ENCODE data around the gene SAG.

Gene SAG

GRCh38 chr2:233380132-233380895 lies 72.7 kb downstream of the SAG start:
- DNase-seq (ENCODE audit: low read depth in 2 of 2) = no peak

DNA sequence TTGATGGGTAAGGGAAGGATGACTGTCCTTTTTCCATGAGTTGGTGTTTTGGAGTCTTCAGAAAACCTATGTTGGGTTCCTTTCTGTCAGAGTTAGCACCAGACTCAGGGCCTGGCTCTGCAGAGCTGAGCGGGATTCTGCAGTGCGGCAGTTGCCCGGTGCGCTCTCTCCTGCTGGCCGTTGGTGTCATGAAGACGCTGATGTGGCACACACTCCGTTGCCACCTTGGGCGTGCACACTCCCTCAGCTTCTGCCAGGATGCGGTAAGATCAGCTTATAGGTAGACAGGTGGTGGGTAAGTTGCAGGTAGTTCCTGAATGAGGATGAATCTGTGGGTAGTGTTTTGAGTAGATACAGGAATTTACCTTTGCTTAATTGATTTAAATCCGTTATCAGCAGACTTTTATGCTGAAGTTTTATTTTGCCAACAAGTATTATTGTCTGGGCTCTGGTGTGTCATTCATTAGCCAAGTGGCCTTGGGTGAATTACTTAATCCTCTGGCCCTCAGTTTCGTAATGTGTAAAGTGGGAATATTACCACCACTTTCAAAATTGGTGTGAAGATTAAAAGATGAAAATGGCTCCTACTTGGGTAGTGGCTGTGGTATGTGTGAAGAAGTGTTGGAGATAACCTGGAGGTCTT lies 73.5 kb downstream of the SAG start:
- no peak for DNase-seq (ENCODE audit: low read depth in 2 of 2)

GRCh38 chr2:233381638-233381995 lies 74.0 kb downstream of the SAG start:
- DNase-seq (ENCODE audit: low read depth in 2 of 2) = no peak

- DNase-seq (ENCODE audit: low read depth in 2 of 2) = no peak
These were observed 76.4 kb downstream of the SAG start for GRCh38 chr2:233384015-233384414.

GRCh38 chr2:233384811-233385488 lies 77.3 kb downstream of the SAG start:
- DNase-seq (ENCODE audit: low read depth in 2 of 2) = no peak

DNA sequence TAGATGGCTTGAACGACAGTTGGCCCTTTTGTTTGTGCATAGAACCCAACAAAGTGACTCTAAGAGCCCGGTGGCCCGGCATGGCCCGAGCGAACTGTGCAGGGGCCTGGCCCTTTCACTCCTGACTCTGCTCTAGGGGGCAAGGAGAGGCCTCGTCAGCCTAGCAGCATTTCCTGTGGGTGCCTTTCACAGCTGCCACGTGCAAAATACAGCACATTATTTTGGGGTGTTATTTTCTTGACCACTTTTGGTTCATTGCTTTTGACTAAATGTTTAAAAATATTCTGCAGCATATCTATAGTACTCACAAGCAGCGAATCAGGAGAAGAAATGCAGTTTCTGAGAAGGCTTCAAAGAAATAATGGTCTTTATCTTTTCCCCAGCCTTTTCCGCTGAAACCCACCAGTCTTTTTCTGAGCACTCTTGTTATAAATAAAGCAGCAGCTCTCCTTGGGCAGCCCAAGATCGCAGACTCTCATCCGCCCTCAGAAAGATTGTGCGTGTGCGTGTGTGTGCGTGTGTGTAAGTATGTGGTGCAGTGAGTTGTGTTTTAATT lies 78.0 kb downstream of the SAG start:
- no peak for DNase-seq (ENCODE audit: low read depth in 2 of 2)

- no peak for DNase-seq (ENCODE audit: low read depth in 2 of 2)
These were observed 78.9 kb downstream of the SAG start for GRCh38 chr2:233386382-233387041.

- DNase-seq (ENCODE audit: low read depth in 2 of 2) = no peak
These were observed 79.6 kb downstream of the SAG start for GRCh38 chr2:233387225-233387624.

GRCh38 chr2:233387667-233388528 lies 80.3 kb downstream of the SAG start:
- DNase-seq (ENCODE audit: low read depth in 2 of 2) = peak; percentile 81 to 84

GRCh38 chr2:233389601-233390125 lies 82.0 kb downstream of the SAG start:
- no peak for DNase-seq (ENCODE audit: low read depth in 2 of 2)

DNA sequence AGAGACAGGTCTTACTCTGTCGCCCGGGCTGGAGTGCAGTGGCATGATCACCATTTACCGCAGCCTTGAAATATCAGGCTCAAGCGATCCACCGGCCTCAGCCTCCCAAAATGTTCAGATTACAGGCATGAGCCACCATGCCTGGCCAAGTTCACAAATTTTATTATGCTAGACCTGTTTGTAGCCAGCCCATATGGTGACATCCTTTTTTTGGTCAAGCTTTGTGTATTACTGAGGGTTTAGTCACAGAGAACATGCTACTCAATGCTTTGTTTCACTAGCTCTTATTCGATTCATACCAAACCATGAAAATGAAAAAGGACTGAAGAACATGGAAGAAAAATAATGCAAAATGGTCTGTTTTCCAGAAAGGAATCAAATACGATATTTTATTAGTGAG lies 88.1 kb downstream of the SAG start:
- DNase-seq (ENCODE audit: low read depth in 2 of 2) = no peak

Measured in fibroblast of skin of left biceps (primary cell).